ENCODE measurements around the gene RAB30.

RAB30 gene

DNA sequence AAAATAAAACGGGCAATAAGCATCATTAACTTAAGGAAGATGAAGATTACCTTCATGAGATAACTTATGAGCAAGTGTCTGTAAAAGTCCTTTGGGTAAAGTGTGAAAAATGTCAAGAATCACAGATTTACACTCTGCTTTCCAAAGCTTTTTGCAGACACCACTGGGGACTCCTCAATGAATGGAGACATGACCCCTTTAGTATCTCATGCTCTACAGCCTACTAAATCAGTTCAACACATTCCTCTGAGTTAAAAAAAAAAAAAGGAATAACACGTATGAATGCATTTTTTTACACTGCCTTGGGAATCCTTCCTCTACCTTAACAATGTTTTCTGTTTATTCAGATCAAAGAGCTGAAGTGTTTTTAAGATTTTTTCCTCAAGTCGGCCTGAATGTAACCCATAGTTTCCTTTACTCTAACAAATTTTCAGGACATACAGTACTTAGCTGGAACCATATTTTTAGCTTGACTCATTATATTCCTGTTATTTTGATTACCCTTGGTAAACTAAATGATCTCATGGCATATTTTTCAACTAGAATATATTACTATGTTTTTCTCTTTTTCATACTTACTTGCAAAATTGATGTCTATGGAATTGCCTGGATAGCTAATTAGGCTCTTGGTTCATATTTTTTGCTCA lies 25.9 kb upstream of the RAB30 start:
- Histone ChIP-seq H3K9me3 (ENCODE audit: control insufficient read depth, low read length) (no peaks in the 10 kb centered on the region), H3K27ac (ENCODE audit: insufficient read depth, low read length, poor library complexity, severe bottlenecking) (no peak overlapping the region), H3K36me3 (ENCODE audit: control insufficient read depth, insufficient read depth, low read length) (no peaks in the 10 kb centered on the region), H3K4me3 (ENCODE audit: insufficient read depth, low read depth, low read length, poor library complexity, severe bottlenecking) (no peak overlapping the region), H3K27me3 (replicated peaks; ENCODE audit: control insufficient read depth, insufficient read depth, low read length, poor library complexity, severe bottlenecking) (no peaks in the 10 kb centered on the region), H3K4me1 (ENCODE audit: control insufficient read depth, insufficient read depth, low read length, poor library complexity, severe bottlenecking) (no peaks in the 10 kb centered on the region)
- DNase-seq: no peak

GRCh38 chr11:83093634-83094033 lies 21.9 kb upstream of the RAB30 start:
- no peaks in the 10 kb centered on the region for H3K27me3 ChIP-seq (replicated peaks; ENCODE audit: control insufficient read depth, insufficient read depth, low read length, poor library complexity, severe bottlenecking)
- no peaks in the 10 kb centered on the region for H3K36me3 ChIP-seq (ENCODE audit: control insufficient read depth, insufficient read depth, low read length)
- no peaks in the 10 kb centered on the region for H3K4me1 ChIP-seq (ENCODE audit: control insufficient read depth, insufficient read depth, low read length, poor library complexity, severe bottlenecking)
- H3K9me3 ChIP-seq (ENCODE audit: control insufficient read depth, low read length): no peaks in the 10 kb centered on the region
- H3K4me3 ChIP-seq (ENCODE audit: insufficient read depth, low read depth, low read length, poor library complexity, severe bottlenecking): no peak overlapping the region
- no peak overlapping the region for H3K27ac ChIP-seq (ENCODE audit: insufficient read depth, low read length, poor library complexity, severe bottlenecking)
- no peak for DNase-seq

DNA sequence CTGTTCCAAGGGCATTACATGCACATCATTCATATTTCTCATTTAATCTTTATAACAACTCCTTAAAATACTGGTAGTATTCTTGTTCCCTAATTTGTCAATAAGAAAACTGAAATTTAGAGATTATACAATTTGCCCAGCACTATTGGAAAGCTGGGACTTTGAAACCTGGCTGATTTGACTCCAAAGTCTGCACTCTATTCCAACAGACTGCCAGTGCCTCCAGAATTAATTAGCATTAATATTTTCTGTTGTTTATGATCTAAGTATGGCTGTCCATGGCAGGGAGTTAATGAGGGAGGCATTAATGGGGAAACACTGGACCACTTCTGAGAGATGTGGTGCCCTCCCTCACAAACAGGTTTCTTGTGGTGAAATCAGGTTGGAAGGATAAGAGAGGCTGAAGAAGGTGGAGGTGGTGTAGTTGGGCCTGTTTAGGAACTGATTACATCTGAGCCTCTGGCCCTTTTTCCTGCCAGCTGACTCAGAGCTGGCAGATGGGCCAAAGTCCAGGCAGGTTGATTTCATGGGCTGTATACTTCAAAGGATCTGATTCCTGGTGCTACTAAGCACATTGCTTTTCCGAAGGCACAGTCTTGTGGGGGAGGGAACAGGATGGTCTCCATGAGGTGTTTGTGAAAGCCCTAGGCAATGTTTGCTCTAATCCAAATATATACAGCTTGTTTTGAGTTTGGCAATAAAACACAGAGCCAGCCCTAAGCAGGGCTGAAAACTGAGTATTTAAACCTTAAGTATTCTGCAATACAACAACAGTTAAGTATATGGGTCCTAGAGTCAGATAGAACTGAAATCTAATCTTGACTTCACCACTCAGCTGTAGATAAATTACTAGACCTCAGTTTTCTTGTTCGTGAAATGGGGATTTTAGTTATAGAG lies 21.0 kb upstream of the RAB30 start:
- H3K4me1 ChIP-seq (ENCODE audit: control insufficient read depth, insufficient read depth, low read length, poor library complexity, severe bottlenecking): no peaks in the 10 kb centered on the region
- H3K27me3 ChIP-seq (replicated peaks; ENCODE audit: control insufficient read depth, insufficient read depth, low read length, poor library complexity, severe bottlenecking): no peaks in the 10 kb centered on the region
- H3K4me3 ChIP-seq (ENCODE audit: insufficient read depth, low read depth, low read length, poor library complexity, severe bottlenecking): no peak overlapping the region
- no peaks in the 10 kb centered on the region for H3K36me3 ChIP-seq (ENCODE audit: control insufficient read depth, insufficient read depth, low read length)
- no peak overlapping the region for H3K27ac ChIP-seq (ENCODE audit: insufficient read depth, low read length, poor library complexity, severe bottlenecking)
- DNase-seq: no peak
- H3K9me3 ChIP-seq (ENCODE audit: control insufficient read depth, low read length): no peaks in the 10 kb centered on the region

DNA sequence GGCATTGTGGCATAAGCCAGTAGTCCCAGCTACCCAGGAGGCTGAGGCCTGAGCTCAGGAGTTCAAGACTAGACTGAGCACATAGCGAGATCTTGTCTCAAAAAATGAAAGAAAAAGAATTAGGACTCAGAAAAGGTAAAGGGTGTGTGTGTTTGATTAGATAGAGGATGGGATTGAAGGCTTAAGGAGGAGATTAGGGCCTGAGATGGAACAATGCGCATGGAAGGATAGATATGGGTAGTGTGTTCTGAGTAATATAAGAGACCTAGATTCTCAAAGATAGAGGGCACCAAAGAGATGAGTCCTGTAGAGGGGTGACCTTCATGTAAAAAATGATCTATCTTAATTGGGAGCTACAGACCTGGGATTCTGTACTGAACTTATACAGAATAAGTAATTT lies 17.3 kb upstream of the RAB30 start:
- Histone ChIP-seq H3K4me3 (ENCODE audit: insufficient read depth, low read depth, low read length, poor library complexity, severe bottlenecking) (no peak overlapping the region), H3K27ac (ENCODE audit: insufficient read depth, low read length, poor library complexity, severe bottlenecking) (no peak overlapping the region), H3K9me3 (ENCODE audit: control insufficient read depth, low read length) (no peaks in the 10 kb centered on the region), H3K27me3 (replicated peaks; ENCODE audit: control insufficient read depth, insufficient read depth, low read length, poor library complexity, severe bottlenecking) (no peaks in the 10 kb centered on the region), H3K36me3 (ENCODE audit: control insufficient read depth, insufficient read depth, low read length) (no peaks in the 10 kb centered on the region), H3K4me1 (ENCODE audit: control insufficient read depth, insufficient read depth, low read length, poor library complexity, severe bottlenecking) (no peaks in the 10 kb centered on the region)
- no peak for DNase-seq

DNA sequence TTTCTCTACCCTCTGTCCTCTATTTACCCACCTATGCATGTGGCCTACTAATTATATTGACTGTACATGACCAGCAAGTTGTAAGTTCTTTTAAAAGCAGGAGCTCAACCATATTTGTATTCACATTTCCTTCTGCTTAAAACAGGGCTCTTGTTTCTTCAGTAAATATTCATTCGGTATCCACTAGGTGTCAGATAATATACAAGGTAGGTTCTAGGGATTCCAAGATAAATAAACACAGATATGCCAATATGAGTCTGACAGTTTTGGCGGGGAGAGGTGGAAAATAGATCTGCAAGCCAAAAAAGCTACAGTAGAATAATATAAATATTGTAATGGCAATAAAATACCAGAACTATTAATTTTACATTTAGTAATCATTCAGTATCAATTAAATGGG lies 15.3 kb upstream of the RAB30 start:
- no peak overlapping the region for H3K27ac ChIP-seq (ENCODE audit: insufficient read depth, low read length, poor library complexity, severe bottlenecking)
- H3K4me3 ChIP-seq (ENCODE audit: insufficient read depth, low read depth, low read length, poor library complexity, severe bottlenecking): no peak overlapping the region
- H3K27me3 ChIP-seq (replicated peaks; ENCODE audit: control insufficient read depth, insufficient read depth, low read length, poor library complexity, severe bottlenecking): no peaks in the 10 kb centered on the region
- H3K36me3 ChIP-seq (ENCODE audit: control insufficient read depth, insufficient read depth, low read length): no peaks in the 10 kb centered on the region
- no peaks in the 10 kb centered on the region for H3K4me1 ChIP-seq (ENCODE audit: control insufficient read depth, insufficient read depth, low read length, poor library complexity, severe bottlenecking)
- no peak for DNase-seq
- no peaks in the 10 kb centered on the region for H3K9me3 ChIP-seq (ENCODE audit: control insufficient read depth, low read length)

DNA sequence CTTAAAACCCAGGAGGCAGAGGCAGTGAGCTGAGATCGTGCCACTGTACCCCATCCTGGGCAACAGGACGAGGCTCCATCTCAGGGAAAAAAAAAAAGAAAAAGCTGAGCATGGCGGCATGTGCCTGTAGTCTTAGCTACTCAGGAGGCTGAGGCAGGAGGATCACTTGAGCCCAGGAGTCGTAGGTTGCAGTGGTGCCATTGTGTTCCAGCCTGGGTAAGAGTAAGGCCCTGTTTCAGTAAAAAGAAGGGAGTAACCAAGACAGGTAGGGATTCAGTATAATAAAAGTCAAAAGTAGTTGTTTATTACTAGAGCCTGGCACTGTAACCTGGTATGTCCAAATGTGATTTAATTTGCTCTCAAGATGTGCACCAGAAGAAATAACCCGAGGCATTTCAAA lies 8.1 kb upstream of the RAB30 start:
- no peaks in the 10 kb centered on the region for H3K4me1 ChIP-seq (ENCODE audit: control insufficient read depth, insufficient read depth, low read length, poor library complexity, severe bottlenecking)
- no peak overlapping the region for H3K27ac ChIP-seq (ENCODE audit: insufficient read depth, low read length, poor library complexity, severe bottlenecking)
- no peaks in the 10 kb centered on the region for H3K27me3 ChIP-seq (replicated peaks; ENCODE audit: control insufficient read depth, insufficient read depth, low read length, poor library complexity, severe bottlenecking)
- H3K9me3 ChIP-seq (ENCODE audit: control insufficient read depth, low read length): no peaks in the 10 kb centered on the region
- no peaks in the 10 kb centered on the region for H3K36me3 ChIP-seq (ENCODE audit: control insufficient read depth, insufficient read depth, low read length)
- no peak for DNase-seq
- no peak overlapping the region for H3K4me3 ChIP-seq (ENCODE audit: insufficient read depth, low read depth, low read length, poor library complexity, severe bottlenecking)

DNA sequence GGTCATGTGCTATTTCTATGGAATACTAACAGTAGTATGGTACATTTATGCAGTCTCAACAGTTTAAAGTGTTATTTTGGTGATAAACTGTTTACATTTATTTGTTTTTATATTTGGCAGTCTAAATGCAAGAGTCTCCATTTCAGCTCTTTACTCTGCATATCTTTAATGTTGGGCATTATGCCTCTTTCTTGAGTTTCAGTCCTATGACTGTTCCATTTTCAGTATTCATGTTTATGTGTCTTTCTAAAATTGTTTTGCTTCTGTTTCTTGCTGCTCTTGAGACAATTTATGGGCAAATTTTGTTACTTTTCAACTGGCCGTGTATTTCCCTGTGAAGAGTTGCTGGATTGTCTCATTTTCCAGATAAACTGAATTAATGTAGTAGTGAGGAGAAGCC lies 6.6 kb upstream of the RAB30 start:
- Histone ChIP-seq H3K4me3 (ENCODE audit: insufficient read depth, low read depth, low read length, poor library complexity, severe bottlenecking) (no peak overlapping the region), H3K9me3 (ENCODE audit: control insufficient read depth, low read length) (no peaks in the 10 kb centered on the region), H3K4me1 (ENCODE audit: control insufficient read depth, insufficient read depth, low read length, poor library complexity, severe bottlenecking) (peaks cover 5% of the 10 kb centered on the region), H3K36me3 (ENCODE audit: control insufficient read depth, insufficient read depth, low read length) (no peaks in the 10 kb centered on the region), H3K27ac (ENCODE audit: insufficient read depth, low read length, poor library complexity, severe bottlenecking) (no peak overlapping the region), H3K27me3 (replicated peaks; ENCODE audit: control insufficient read depth, insufficient read depth, low read length, poor library complexity, severe bottlenecking) (no peaks in the 10 kb centered on the region)
- DNase-seq: no peak

DNA sequence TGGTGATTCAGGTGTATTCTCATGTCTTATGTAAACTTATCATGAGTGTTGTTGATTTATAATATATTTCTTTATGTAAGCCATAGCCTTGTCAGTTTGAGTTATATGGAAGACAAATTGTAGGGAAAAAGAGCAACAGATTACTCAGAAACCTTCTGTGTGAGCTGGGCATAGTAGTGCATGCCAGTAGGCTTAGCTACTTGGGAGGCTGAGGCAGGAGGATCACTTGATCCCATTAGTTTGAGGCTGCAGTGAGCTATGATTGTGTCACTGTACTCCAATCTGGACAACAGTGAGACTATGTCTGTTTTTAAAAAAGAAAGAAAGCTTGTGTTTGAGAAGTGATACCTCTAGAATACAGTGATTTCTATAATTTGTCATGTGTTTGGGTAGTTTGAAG lies 2.2 kb upstream of the RAB30 start:
- DNase-seq: no peak
- Histone ChIP-seq H3K27ac (ENCODE audit: insufficient read depth, low read length, poor library complexity, severe bottlenecking) (no peak overlapping the region), H3K27me3 (replicated peaks; ENCODE audit: control insufficient read depth, insufficient read depth, low read length, poor library complexity, severe bottlenecking) (no peaks in the 10 kb centered on the region), H3K4me1 (ENCODE audit: control insufficient read depth, insufficient read depth, low read length, poor library complexity, severe bottlenecking) (peaks cover 14% of the 10 kb centered on the region), H3K4me3 (ENCODE audit: insufficient read depth, low read depth, low read length, poor library complexity, severe bottlenecking) (no peak overlapping the region), H3K9me3 (ENCODE audit: control insufficient read depth, low read length) (no peaks in the 10 kb centered on the region), H3K36me3 (ENCODE audit: control insufficient read depth, insufficient read depth, low read length) (no peaks in the 10 kb centered on the region)

- H3K27ac ChIP-seq (ENCODE audit: insufficient read depth, low read length, poor library complexity, severe bottlenecking): no peak overlapping the region
- peaks cover 14% of the 10 kb centered on the region for H3K4me1 ChIP-seq (ENCODE audit: control insufficient read depth, insufficient read depth, low read length, poor library complexity, severe bottlenecking)
Observed at GRCh38 chr11:83073258-83073657, 1.6 kb upstream of the RAB30 start.

More at GRCh38 chr11:83073258-83073657, 1.6 kb upstream of the RAB30 start:
- H3K9me3 ChIP-seq (ENCODE audit: control insufficient read depth, low read length): no peaks in the 10 kb centered on the region
- no peaks in the 10 kb centered on the region for H3K27me3 ChIP-seq (replicated peaks; ENCODE audit: control insufficient read depth, insufficient read depth, low read length, poor library complexity, severe bottlenecking)
- H3K36me3 ChIP-seq (ENCODE audit: control insufficient read depth, insufficient read depth, low read length): no peaks in the 10 kb centered on the region
- DNase-seq: no peak
- peak overlapping the region; percentile 69 for H3K4me3 ChIP-seq (ENCODE audit: insufficient read depth, low read depth, low read length, poor library complexity, severe bottlenecking)

All from effector memory CD4-positive, alpha-beta T cell (primary cell).